Epidermal melanocyte (primary cell): ENCODE results near the gene CTAG1A.
A peak's percentile ranks its signal among the peaks of the same experiment; 100 is the strongest.
"Not testable (repeated sequence)": the region's sequence is repeated elsewhere in the genome, so short reads cannot be mapped to it uniquely, and the experiment has no call there.

Experiments used
- DNase-seq: peaks from one replicate; pipeline ENCODE4 v3.0.0; 2011; ENCODE audit warnings: low spot score; ENCODE audit not compliant: insufficient read length

CTAG1A gene

DNA sequence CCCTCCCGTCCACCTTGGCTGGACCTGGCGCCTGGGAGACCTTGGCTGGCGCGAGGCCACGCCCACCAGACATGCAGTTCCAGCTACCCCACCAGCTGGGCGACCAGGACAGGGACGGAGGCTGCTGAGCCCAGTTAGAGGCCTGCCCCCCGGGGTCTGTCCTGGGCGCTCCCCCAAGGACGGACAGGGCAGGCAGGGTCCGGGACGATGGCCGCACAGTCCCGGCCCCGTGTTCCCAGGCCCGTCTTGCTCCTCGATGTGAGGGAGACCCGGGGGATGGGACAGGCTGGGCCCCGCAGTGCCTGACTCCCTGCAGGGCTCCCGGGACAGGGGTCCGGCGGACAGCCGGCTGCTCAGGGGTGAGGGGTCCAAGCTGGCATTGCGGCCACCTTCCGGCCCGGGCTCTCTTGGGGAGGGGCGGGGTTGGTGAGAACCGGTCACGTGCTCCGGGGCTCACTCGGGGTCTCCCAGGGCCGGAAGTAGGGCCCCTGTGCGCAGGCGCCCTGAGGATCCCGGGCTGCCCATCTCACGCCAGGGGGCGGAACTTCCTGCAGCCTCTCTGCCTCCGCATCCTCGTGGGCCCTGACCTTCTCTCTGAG, at the start of gene CTAG1A:
TSS of gene CTAG1A (plus strand) at position 549 of the 599 bp plus-strand sequence. CDS start 74 bp downstream, outside the sequence.
- not testable (repeated sequence) for DNase-seq

DNA sequence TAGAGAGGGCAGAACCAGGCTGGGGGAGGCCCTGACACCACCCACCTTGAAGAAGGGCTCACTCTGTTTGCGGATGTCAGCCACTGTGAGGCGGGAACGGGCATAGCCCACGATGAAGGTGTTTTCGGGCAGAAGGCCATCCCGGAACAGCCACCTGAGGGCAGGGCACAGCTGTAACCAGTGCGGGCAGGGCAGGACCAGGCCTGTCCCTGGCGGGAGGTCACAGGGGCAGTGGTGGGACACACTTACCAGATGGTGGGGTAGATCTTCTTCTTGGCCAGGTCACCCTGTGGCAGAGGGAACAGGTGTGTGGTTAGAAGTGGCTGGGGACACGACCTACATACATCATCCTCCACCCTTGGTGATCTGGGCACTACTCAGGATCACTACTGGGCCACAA, 49.0 kb upstream of the CTAG1A start:
- DNase-seq, result no peak

DNA sequence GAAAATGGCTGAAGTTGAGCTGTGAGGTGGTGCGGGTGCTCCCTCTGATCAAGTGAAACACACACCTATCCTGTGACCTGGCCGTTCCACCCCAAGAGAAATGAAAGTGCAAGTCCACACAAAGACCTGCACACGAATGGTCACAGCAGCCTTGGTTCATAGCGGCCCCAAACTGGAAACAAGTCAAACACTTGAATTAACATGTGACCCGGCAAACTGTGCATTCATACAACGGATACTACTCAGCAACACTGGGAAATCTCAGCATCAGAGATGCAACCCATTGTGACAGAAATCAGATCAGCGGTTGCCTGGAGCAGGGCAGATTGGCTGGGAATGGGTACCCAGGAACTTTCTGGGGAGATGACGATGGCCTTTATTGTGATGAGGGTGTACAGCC, 45.9 kb upstream of the CTAG1A start:
- no peak for DNase-seq

DNA sequence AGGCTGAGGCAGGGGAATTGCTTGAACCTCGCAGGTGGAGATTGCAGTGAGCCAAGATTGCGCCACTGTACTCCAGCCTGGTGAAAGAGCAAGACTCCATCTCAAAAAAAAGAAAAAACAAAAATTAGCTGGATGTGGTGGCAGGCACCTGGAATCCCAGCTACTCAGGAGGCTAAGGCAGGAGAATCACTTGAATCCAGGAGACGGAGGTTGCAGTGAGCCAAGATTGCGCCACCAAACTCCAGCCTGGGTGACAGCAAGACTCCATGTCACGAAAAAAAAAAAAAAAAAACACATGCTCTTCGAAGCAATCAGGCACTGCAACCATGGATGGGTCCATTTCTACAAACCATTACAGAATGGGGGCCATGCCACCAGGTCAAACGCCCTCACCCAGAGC, 44.6 kb upstream of the CTAG1A start:
- not testable (repeated sequence) for DNase-seq

DNA sequence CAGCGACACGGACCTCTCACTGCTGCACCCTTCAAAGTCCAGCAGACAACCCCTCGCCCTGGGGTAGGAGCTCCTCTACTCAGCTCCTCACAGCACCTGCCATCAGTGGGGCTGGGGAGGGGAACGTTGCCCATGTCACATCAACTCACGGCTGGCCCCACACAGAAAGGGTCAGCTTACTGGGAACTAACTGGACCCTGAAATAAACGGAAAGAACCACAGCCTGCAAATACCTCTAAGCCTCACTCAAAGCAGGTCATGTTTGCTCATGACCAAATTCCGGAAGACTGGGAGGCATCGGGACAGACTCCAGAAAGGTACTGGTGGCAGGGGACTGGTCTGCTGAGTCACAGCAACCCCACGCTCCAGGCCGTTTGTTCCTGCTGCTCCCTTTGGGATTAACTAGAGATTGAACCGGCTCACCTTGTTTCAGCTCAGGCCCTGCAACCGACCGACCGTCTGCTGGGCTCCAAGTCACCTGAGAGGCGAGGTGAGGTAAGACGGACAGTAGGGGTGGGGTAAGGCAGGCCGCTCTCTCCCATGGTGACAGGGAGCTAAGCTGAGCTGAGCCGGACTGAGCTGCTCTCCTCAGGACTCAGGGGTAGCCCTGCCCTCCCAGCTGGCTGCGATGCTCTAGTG, 43.9 kb upstream of the CTAG1A start:
- no peak for DNase-seq

GRCh38 chrX:154541589-154541895, 43.4 kb upstream of the CTAG1A start:
- DNase-seq, result no peak

- DNase-seq, result no peak
Measured at GRCh38 chrX:154541896-154542722, 42.8 kb upstream of the CTAG1A start.

- DNase-seq, result no peak
Measured at GRCh38 chrX:154542723-154543424, 42.1 kb upstream of the CTAG1A start.

- no peak for DNase-seq
Measured at GRCh38 chrX:154545673-154546274, 39.2 kb upstream of the CTAG1A start.

- peak; percentile 64 for DNase-seq
Measured at GRCh38 chrX:154546354-154547244, 38.3 kb upstream of the CTAG1A start, which contains the start of gene G6PD. Gene G6PD, minus strand, starts transcription at chrX:154546846. Its CDS starts 691 bp downstream, at chrX:154546155.

- peak; percentile 82 for DNase-seq
Measured at GRCh38 chrX:154547245-154548027, 37.5 kb upstream of the CTAG1A start, which contains the start of gene IKBKG. Gene IKBKG, plus strand, starts transcription at chrX:154547620. Its CDS starts 4,383 bp downstream, at chrX:154552003.

DNA sequence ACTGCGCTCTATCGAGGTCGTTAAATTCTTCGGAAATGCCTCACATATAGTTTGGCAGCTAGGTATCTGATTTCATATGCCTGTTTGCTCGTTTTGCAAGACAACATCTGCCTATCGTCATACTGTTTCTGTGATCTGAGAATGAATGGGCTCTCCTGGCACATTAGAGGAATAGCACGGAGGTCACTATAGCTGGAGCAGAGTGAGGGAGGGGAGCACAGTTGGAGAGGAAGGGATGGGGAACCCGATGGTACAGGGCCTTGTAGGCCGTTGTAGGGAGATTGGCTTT, 37.0 kb upstream of the CTAG1A start:
- no peak for DNase-seq

DNA sequence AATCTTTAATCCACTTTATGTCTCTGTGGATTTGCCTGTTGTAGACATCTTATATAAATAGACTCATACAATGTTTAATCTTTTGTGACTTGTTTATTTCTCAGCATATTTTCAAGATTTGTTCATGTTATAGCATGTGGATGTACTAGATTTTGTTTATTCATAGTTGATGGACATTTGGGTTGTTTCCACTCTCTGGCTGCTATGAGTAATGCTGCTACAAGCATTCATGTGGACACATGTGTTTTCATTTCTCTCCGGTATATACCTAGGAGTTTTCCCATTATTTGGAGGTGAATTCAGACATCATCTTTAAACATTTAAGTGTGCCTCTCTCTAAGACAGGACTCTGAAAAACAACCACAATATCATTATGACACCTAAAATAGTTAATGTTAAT, 35.2 kb upstream of the CTAG1A start:
- DNase-seq, result no peak

DNA sequence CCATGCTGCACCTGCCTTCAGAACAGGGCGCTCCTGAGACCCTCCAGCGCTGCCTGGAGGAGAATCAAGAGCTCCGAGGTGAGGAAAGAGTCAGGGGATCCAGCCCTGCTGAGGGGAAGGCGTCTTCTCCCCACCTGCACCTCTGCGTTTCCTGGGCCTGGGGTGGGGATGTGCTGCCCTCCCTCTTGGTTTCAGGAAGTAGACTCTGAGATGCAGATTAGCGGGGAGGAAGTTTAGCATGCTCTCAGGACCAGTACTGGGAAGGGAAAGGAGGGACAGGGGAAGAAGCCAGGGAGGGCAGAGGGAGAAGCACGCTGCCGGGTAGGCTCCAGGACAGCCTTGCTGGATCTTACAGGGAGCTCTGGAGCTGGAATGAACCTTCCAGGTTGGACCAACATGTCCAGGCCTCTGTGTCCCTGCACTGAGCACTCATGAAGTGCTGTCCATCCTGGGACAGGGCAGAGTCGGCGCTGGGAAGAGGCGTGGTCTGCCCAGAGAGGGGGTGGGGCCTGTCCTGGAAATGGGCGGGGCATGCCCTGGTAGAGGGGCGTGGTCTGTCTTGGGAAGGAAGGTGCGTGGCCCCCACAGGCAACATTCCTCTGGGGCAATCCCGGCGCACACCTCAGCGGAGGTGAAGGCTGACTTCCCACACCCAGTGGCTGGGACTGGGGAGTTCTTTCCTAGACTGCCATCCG, 32.7 kb upstream of the CTAG1A start:
- not testable (repeated sequence) for DNase-seq

DNA sequence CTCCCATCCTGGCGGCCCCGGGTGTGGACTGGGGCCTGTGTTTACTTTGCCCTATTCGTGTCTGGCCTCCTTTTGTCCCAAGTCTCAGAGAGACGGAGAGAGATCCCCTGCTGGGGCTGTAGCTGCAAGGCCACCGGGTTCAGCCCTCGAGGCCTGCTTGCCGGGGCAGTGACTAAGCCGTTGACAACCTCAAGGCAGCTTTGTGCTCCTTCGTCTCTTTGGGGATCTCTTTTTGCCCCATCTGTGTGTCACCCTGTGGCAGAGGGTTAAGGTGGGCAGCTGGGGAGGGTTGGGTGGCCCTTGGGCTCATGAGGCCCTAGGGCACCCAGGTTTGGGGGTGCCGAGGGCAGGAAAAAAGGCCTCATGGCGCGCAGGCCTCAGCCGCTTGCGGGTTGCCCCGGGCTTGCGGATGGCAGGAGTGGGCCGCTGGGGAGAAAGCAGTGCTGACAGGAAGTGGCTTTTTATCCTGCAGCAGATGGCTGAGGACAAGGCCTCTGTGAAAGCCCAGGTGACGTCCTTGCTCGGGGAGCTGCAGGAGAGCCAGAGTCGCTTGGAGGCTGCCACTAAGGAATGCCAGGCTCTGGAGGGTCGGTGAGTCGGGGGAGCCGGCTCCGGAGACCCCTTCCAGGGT, 26.8 kb upstream of the CTAG1A start:
- not testable (repeated sequence) for DNase-seq

DNA sequence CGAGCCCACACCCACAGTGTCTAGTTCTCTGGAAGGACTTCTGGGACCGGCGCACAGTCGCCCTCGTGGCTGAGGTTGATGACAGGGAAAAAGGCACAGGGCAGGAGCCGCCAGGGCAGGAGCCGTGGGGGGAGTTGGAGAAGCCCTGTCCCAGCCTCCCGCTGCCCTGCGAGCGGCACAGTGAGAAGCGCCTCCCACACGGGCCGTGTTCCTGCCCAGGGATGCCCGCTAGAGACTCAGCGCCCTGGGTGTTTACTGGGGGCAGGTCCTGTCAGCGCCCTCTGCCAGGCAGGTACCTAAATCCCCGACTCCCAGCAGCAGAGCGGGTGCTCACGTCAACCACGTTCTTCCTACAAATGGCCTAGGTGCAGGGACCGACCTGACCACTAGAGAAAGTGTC, 26.0 kb upstream of the CTAG1A start:
- DNase-seq, result not testable (repeated sequence)

DNA sequence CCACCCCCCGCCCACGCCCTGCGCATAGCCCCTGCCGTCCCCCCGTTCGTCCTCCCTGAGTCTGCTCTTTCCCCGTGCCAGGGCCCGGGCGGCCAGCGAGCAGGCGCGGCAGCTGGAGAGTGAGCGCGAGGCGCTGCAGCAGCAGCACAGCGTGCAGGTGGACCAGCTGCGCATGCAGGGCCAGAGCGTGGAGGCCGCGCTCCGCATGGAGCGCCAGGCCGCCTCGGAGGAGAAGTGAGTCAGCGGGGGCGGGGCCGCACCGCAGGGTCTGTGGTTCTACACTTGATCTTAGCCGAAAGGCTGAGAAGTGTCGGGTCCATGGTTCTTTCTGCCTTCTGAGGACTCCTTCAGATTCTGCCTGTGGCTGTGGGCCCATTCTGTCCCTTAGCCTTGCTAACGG, 24.6 kb upstream of the CTAG1A start:
- not testable (repeated sequence) for DNase-seq

DNA sequence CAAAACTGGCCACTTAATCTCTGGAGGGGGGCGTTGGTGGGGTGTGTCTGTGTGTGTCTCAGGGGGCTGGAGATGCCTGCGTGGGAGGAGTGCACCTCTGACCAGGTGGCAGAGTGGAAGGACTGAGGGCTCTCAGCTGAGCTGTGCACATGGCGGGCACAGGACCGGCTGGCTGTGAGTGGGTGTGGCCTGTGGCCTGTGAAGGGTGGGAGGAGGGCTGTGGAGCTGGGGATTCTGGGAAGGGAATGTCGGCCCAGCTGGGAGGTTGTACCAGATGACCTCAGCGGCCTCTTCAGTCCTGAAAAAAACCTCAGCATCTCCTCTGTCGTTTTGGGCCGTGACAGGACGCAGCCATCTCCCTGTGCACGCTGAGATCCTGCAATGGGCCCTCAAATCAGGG, 22.6 kb upstream of the CTAG1A start:
- not testable (repeated sequence) for DNase-seq

DNA sequence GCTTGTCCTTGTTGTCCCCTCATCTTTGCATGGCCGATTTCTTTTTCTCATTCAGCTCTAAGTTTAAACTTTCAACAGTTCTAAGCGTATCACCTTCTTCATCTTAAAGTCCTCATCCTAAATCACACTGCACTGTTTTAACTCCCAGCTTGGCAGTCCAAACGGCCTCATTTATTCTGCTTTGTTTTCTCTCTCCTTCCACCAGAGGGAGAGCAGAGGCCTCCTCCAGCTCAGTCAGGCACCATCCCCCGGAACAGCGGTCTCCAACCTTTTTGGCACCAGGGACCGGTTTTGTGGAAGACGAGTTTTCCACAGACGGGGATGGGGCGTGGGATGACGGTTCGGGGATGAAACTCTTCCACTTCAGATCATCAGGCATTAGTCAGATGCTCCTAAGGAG, 14.6 kb upstream of the CTAG1A start:
- not testable (repeated sequence) for DNase-seq
